GM12878 (cell line): ENCODE results near the gene RNF7. TPM values are rescaled to one million over a fixed set of nuclear protein-coding genes. Genes with fewer than 3 reads are reported as not detected.

Source experiments
- ATAC-seq: fragments of 200-7000 bp; cut with Tn5 transposase; 3 replicates; pipeline ENCODE4 v1.9.1; 2020; ENCODE audit warnings: mild to moderate bottlenecking, moderate library complexity
- BruUV-seq: library from RNA; stranded (reverse); fragments of 400-500 nt; replicated peaks from 2 replicates; lab custom pipeline; 2021; lab: Mats Ljungman, UMichigan
- CTCF ChIA-PET: fragments of 300-600 bp; sonication (Branson Sonifier 250); formaldehyde crosslinking; extraction: SDS; loops from one replicate; lab custom pipeline; 2021; ENCODE audit warnings: inconsistent platforms; lab: Yijun Ruan, JAX
- POLR2A ChIA-PET: fragments of 350-600 bp; formaldehyde crosslinking; extraction: SDS; loops from one replicate; lab custom pipeline; 2021; ENCODE audit warnings: inconsistent platforms; lab: Charles Lee
- RAD21 ChIA-PET: fragments of 300-600 bp; sonication (Branson Sonifier 250); formaldehyde crosslinking; loops from one replicate; lab custom pipeline; 2023; ENCODE audit warnings: antibody characterized with exemption; ENCODE audit not compliant: unreplicated experiment; lab: Charles Lee
- SMC1A ChIA-PET: fragments of 300-600 bp; sonication (Branson Sonifier 250); formaldehyde crosslinking; loops from one replicate; lab custom pipeline; 2023; ENCODE audit not compliant: unreplicated experiment, uncharacterized antibody; lab: Charles Lee
- DNase-seq: peaks from one replicate; pipeline ENCODE4 v3.0.0-alpha.2; 2011; ENCODE audit warnings: low read depth, low spot score
- FAIRE-seq: peaks from 3 replicates; lab custom pipeline; 2011; peaks lifted over from hg19 to GRCh38; lab: Jason Lieb, UNC
- H2AFZ ChIP-seq: 2 replicates; pipeline ENCODE4 v1.6.0; 2011; ENCODE audit warnings: low read depth, low read length, control low read depth; ENCODE audit not compliant: control insufficient read depth
- H3K27ac ChIP-seq: 2 replicates; pipeline ENCODE4 v1.5.1; 2011; ENCODE audit warnings: control low read depth; ENCODE audit not compliant: control insufficient read depth, insufficient read depth
- H3K27me3 ChIP-seq, 2 experiments: replicated peaks in 1 of 2; 2 replicates each; pipeline versions ENCODE4 v1.6.0 to v1.6.1; 2011; ENCODE audit warnings: low read length in 1 of 2; ENCODE audit not compliant: control insufficient read depth in 2 of 2, insufficient read depth in 2 of 2
- H3K36me3 ChIP-seq, 2 experiments: 2 replicates each; pipeline ENCODE4 v1.5.1; 2011; ENCODE audit warnings: low read length in 1 of 2; ENCODE audit not compliant: control insufficient read depth in 2 of 2, insufficient read depth in 2 of 2
- H3K4me1 ChIP-seq: 2 replicates; pipeline ENCODE4 v1.6.1; 2011; ENCODE audit warnings: mild to moderate bottlenecking, low read length, moderate library complexity, mixed read lengths; ENCODE audit not compliant: control insufficient read depth, insufficient read depth
- H3K4me2 ChIP-seq: 2 replicates; pipeline ENCODE4 v1.6.0; 2011; ENCODE audit warnings: control low read depth; ENCODE audit not compliant: control insufficient read depth, insufficient read depth
- H3K4me3 ChIP-seq: fragments of 200-600 bp; sonication (generic); 2 replicates; pipeline ENCODE4 v1.5.1; 2016
- H3K79me2 ChIP-seq: 2 replicates; pipeline ENCODE4 v1.6.0; 2011; ENCODE audit warnings: low read length; ENCODE audit not compliant: control insufficient read depth, insufficient read depth
- H3K9ac ChIP-seq: 2 replicates; pipeline ENCODE4 v1.8.0; 2011; ENCODE audit warnings: low read length, control low read depth, mixed read lengths; ENCODE audit not compliant: control insufficient read depth, insufficient read depth
- H3K9me3 ChIP-seq: replicated peaks from 3 replicates; pipeline ENCODE4 v1.5.1; 2011; ENCODE audit warnings: mild to moderate bottlenecking, low read length; ENCODE audit not compliant: control insufficient read depth, insufficient read depth
- H4K20me1 ChIP-seq: 2 replicates; pipeline ENCODE4 v1.6.0; 2011; ENCODE audit not compliant: control insufficient read depth, insufficient read depth
- BHLHE40 ChIP-seq, 2 experiments: fragments of 450-650 bp in 1 of 2; IDR thresholded peaks; 2 replicates each; pipeline ENCODE4 v1.6.1; 2011 to 2017; ENCODE audit warnings: low read depth in 2 of 2, borderline replicate concordance in 1 of 2, improper control_type of control experiment in 1 of 2, low read length in 1 of 2, mild to moderate bottlenecking in 1 of 2
- EGR1 ChIP-seq, 2 experiments: IDR thresholded peaks; 1 replicate in 1 of 2; 2 replicates in 1 of 2; pipeline ENCODE4 v1.6.1; 2011 to 2012; ENCODE audit warnings: low read depth in 2 of 2, low read length in 2 of 2, borderline replicate concordance in 1 of 2, mild to moderate bottlenecking in 1 of 2, moderate library complexity in 1 of 2
- TCF7 ChIP-seq: IDR thresholded peaks from 2 replicates; pipeline ENCODE4 v1.6.1; 2014; ENCODE audit warnings: antibody characterized with exemption, borderline replicate concordance
- ZNF274 ChIP-seq: IDR thresholded peaks from one replicate; pipeline ENCODE4 v1.8.0; 2011; ENCODE audit not compliant: insufficient read length, insufficient read depth
- WGBS: methylation state at CpG from one replicate; pipeline ENCODE4 v1.1.6; 2016; ENCODE audit warnings: low lambda C conversion rate; ENCODE audit not compliant: insufficient replicate concordance, insufficient coverage; ENCODE audit errors: missing lambda C conversion rate; 5-methylcytosine and 5-hydroxymethylcytosine counted together
- in situ Hi-C: fragments of 300-500 bp; cut with MboI; formaldehyde crosslinking; loops from 9 replicates; pipeline ENCODE4 v1.14.3; 2018; ENCODE audit warnings: mixed read lengths
- intact Hi-C: fragments of 100-400 bp; cut with micrococcal nuclease; formaldehyde crosslinking; loops from one replicate; pipeline ENCODE4 v1.14.2; 2022; ENCODE audit not compliant: unreplicated experiment
- polyA plus RNA-seq, 11 experiments: library from polyadenylated mRNA; depleted of rRNA in 4 of 11; unstranded in 6 of 11; stranded (reverse) in 5 of 11; fragments of >200 nt; fragmentation: Nextera tagmentation in 4 of 11; fragmentation: Illumina TruSeq in 1 of 11; extraction: Ambion mirVana in 4 of 11; extraction: Trizol in 1 of 11; gene quantifications; 1 replicate in 1 of 11; 2 replicates in 10 of 11; pipeline versions ENCODE4 v1.2.1 to v1.2.3, GENCODE V29; 2011 to 2016; ENCODE audit warnings: inconsistent platforms in 2 of 11, missing spikeins in 2 of 11, low read depth in 1 of 11
- total RNA-seq, 4 experiments: library from RNA; depleted of rRNA in 3 of 4; stranded (reverse); fragments of >200 nt in 3 of 4; fragmentation: Illumina TruSeq in 1 of 4; extraction: Trizol in 1 of 4; gene quantifications; 2 replicates each; pipeline versions ENCODE4 v1.2.1 to v1.2.3, GENCODE V29; 2013 to 2021
- TF ChIP-seq, protein P1 (sequence below): fragments of 450-650 bp; IDR thresholded peaks from 2 replicates; pipeline ENCODE4 v1.6.1; 2017; ENCODE audit warnings: mild to moderate bottlenecking, moderate library complexity
- TF ChIP-seq, protein P2 (sequence below): fragments of 450-650 bp; IDR thresholded peaks from 2 replicates; pipeline ENCODE4 v1.6.1; 2016; ENCODE audit warnings: mild to moderate bottlenecking

Gene RNF7
- total and polyA plus RNA-seq, 10 of the 15 experiments (the other 5 are each of a cell fraction or from before 2014, with no cell fraction given), result 36.0 to 146 (median 76.4) TPM

DNA sequence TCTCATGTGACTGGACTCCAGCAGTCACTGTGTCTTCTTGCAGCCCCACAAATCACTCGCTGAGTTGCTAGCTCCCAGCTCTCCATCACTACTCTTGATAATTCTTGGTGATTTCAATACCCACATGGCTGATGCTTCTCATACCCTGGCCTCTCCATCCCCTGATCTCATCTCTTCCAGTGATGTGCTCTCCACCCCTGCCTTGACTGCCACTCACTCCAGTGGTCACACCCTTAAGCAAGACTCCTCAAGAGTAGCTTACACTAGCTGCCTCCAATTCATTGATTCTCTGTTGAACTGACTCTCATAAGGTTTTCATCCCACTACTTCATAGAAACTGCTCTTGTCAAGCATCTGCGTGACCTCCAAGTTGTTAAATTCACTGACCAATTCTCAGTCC is 25.9 kb downstream of the RNF7 start:
- ATAC-seq, result no peak
- in situ Hi-C loops (no loop called here), intact Hi-C loops (no loop called here)
- no peak overlapping the region for H3K27ac ChIP-seq
- H4K20me1 ChIP-seq, result no peaks in the 10 kb centered on the region
- H3K4me3 ChIP-seq, result no peak overlapping the region
- CTCF ChIA-PET, result no interaction called here
- H2AFZ ChIP-seq, result no peak overlapping the region
- no peaks in the 10 kb centered on the region; a peak in 1 of 4 replicates for H3K27me3 ChIP-seq
- DNase-seq, result no peak
- TF ChIP-seq, protein P1, sequence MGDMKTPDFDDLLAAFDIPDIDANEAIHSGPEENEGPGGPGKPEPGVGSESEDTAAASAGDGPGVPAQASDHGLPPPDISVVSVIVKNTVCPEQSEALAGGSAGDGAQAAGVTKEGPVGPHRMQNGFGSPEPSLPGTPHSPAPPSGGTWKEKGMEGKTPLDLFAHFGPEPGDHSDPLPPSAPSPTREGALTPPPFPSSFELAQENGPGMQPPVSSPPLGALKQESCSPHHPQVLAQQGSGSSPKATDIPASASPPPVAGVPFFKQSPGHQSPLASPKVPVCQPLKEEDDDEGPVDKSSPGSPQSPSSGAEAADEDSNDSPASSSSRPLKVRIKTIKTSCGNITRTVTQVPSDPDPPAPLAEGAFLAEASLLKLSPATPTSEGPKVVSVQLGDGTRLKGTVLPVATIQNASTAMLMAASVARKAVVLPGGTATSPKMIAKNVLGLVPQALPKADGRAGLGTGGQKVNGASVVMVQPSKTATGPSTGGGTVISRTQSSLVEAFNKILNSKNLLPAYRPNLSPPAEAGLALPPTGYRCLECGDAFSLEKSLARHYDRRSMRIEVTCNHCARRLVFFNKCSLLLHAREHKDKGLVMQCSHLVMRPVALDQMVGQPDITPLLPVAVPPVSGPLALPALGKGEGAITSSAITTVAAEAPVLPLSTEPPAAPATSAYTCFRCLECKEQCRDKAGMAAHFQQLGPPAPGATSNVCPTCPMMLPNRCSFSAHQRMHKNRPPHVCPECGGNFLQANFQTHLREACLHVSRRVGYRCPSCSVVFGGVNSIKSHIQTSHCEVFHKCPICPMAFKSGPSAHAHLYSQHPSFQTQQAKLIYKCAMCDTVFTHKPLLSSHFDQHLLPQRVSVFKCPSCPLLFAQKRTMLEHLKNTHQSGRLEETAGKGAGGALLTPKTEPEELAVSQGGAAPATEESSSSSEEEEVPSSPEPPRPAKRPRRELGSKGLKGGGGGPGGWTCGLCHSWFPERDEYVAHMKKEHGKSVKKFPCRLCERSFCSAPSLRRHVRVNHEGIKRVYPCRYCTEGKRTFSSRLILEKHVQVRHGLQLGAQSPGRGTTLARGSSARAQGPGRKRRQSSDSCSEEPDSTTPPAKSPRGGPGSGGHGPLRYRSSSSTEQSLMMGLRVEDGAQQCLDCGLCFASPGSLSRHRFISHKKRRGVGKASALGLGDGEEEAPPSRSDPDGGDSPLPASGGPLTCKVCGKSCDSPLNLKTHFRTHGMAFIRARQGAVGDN, result no peak
- TF ChIP-seq EGR1 (IDR thresholded peaks at IDR 0.05; ENCODE audit: borderline replicate concordance in 1 of 2, low read depth in 2 of 2, low read length in 2 of 2) (no peak), BHLHE40 (IDR thresholded peaks at IDR 0.05; ENCODE audit: borderline replicate concordance in 1 of 2, low read depth in 2 of 2, low read length in 1 of 2) (no peak), TCF7 (no peak), ZNF274 (no peak)
- TF ChIP-seq, protein P2, sequence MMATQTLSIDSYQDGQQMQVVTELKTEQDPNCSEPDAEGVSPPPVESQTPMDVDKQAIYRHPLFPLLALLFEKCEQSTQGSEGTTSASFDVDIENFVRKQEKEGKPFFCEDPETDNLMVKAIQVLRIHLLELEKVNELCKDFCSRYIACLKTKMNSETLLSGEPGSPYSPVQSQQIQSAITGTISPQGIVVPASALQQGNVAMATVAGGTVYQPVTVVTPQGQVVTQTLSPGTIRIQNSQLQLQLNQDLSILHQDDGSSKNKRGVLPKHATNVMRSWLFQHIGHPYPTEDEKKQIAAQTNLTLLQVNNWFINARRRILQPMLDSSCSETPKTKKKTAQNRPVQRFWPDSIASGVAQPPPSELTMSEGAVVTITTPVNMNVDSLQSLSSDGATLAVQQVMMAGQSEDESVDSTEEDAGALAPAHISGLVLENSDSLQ, result no peak
- no peak for FAIRE-seq
- SMC1A ChIA-PET, result no interaction called here
- no peaks in the 10 kb centered on the region for H3K79me2 ChIP-seq
- POLR2A ChIA-PET, result no interaction called here
- WGBS, result 64% methylated on average over 2 of the region's 2 CpGs
- H3K9me3 ChIP-seq, result no peaks in the 10 kb centered on the region
- BruUV-seq, result no TSS peak
- H3K4me2 ChIP-seq, result no peak overlapping the region
- RAD21 ChIA-PET, result no interaction called here
- no peaks in the 10 kb centered on the region for H3K36me3 ChIP-seq
- no peaks in the 10 kb centered on the region for H3K4me1 ChIP-seq
- H3K9ac ChIP-seq, result no peak overlapping the region
